ENCODE data around the gene ARHGEF38.

ARHGEF38 gene

GRCh38 chr4:105551965-105552746 lies at the start of gene ARHGEF38:
Gene ARHGEF38 (plus strand): TSS chr4:105552620. CDS start chr4:105552766, 146 bp downstream.
- DNase-seq = no peak

GRCh38 chr4:105503484-105503883 lies 48.9 kb upstream of the ARHGEF38 start:
- no peak for DNase-seq

GRCh38 chr4:105504744-105505143 lies 47.7 kb upstream of the ARHGEF38 start:
- DNase-seq = no peak

GRCh38 chr4:105509291-105509690 lies 43.1 kb upstream of the ARHGEF38 start:
- DNase-seq = no peak

GRCh38 chr4:105509714-105510113 lies 42.7 kb upstream of the ARHGEF38 start:
- no peak for DNase-seq

GRCh38 chr4:105510245-105510644 lies 42.2 kb upstream of the ARHGEF38 start:
- no peak for DNase-seq

GRCh38 chr4:105520819-105521790 lies 31.3 kb upstream of the ARHGEF38 start:
- no peak for DNase-seq

- DNase-seq = no peak
These were observed 25.8 kb upstream of the ARHGEF38 start for GRCh38 chr4:105526656-105527055.

- no peak for DNase-seq
These were observed 25.3 kb upstream of the ARHGEF38 start for GRCh38 chr4:105527081-105527480.

GRCh38 chr4:105536601-105537000 lies 15.8 kb upstream of the ARHGEF38 start:
- DNase-seq = no peak

GRCh38 chr4:105541420-105541819 lies 11.0 kb upstream of the ARHGEF38 start:
- no peak for DNase-seq

GRCh38 chr4:105542039-105542438 lies 10.4 kb upstream of the ARHGEF38 start:
- DNase-seq = no peak

- DNase-seq = no peak
These were observed 9.1 kb upstream of the ARHGEF38 start for GRCh38 chr4:105543346-105543745.

GRCh38 chr4:105543881-105544280 lies 8.5 kb upstream of the ARHGEF38 start:
- no peak for DNase-seq

GRCh38 chr4:105544520-105545286 lies 7.7 kb upstream of the ARHGEF38 start:
- DNase-seq = no peak

- DNase-seq = no peak
These were observed 6.3 kb upstream of the ARHGEF38 start for GRCh38 chr4:105546086-105546485.

- DNase-seq = no peak
These were observed 4.7 kb upstream of the ARHGEF38 start for GRCh38 chr4:105547769-105548168.

GRCh38 chr4:105548483-105548882 lies 3.9 kb upstream of the ARHGEF38 start:
- DNase-seq = peak; percentile 9

- DNase-seq = no peak
These were observed 1.8 kb upstream of the ARHGEF38 start for GRCh38 chr4:105550641-105551040.

GRCh38 chr4:105555409-105555808 lies 3.0 kb downstream of the ARHGEF38 start:
- no peak for DNase-seq

- DNase-seq = no peak
These were observed 3.8 kb downstream of the ARHGEF38 start for GRCh38 chr4:105556206-105556605.

- DNase-seq = no peak
These were observed 5.9 kb downstream of the ARHGEF38 start for GRCh38 chr4:105558277-105558676.

GRCh38 chr4:105560421-105560848 lies 8.0 kb downstream of the ARHGEF38 start:
- no peak for DNase-seq
